ENCODE measurements around the gene TTYH1.

- TF ChIP-seq TCF7L2 (IDR thresholded peaks at IDR 0.05; ENCODE audit: low read depth, low read length) (no peak), SIN3A (IDR thresholded peaks at IDR 0.05; ENCODE audit: borderline replicate concordance, insufficient read depth, low read depth, low read length) (no peak), CTCF (IDR thresholded peaks at IDR 0.05) (no peak), POLR2AphosphoS5 (IDR thresholded peaks at IDR 0.05; ENCODE audit: low read depth, low read length) (no peak)
- TF ChIP-seq, protein P1, sequence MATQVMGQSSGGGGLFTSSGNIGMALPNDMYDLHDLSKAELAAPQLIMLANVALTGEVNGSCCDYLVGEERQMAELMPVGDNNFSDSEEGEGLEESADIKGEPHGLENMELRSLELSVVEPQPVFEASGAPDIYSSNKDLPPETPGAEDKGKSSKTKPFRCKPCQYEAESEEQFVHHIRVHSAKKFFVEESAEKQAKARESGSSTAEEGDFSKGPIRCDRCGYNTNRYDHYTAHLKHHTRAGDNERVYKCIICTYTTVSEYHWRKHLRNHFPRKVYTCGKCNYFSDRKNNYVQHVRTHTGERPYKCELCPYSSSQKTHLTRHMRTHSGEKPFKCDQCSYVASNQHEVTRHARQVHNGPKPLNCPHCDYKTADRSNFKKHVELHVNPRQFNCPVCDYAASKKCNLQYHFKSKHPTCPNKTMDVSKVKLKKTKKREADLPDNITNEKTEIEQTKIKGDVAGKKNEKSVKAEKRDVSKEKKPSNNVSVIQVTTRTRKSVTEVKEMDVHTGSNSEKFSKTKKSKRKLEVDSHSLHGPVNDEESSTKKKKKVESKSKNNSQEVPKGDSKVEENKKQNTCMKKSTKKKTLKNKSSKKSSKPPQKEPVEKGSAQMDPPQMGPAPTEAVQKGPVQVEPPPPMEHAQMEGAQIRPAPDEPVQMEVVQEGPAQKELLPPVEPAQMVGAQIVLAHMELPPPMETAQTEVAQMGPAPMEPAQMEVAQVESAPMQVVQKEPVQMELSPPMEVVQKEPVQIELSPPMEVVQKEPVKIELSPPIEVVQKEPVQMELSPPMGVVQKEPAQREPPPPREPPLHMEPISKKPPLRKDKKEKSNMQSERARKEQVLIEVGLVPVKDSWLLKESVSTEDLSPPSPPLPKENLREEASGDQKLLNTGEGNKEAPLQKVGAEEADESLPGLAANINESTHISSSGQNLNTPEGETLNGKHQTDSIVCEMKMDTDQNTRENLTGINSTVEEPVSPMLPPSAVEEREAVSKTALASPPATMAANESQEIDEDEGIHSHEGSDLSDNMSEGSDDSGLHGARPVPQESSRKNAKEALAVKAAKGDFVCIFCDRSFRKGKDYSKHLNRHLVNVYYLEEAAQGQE (IDR thresholded peaks at IDR 0.05; ENCODE audit: insufficient read depth in 1 of 2, low read depth in 2 of 2, low read length in 1 of 2) = no peak
These were observed 20.8 kb downstream of the TTYH1 start for GRCh38 chr19:54436031-54436523.
